GM12878 (cell line): Measurements from ENCODE around the gene OGFOD3. TPM values are rescaled to one million over a fixed set of nuclear protein-coding genes. Genes with fewer than 3 reads are reported as not detected.

Experiments
- ATAC-seq: fragments of 200-7000 bp; cut with Tn5 transposase; 3 replicates; pipeline ENCODE4 v1.9.1; 2020; ENCODE audit warnings: mild to moderate bottlenecking, moderate library complexity
- BruUV-seq: library from RNA; stranded (reverse); fragments of 400-500 nt; replicated peaks from 2 replicates; lab custom pipeline; 2021; lab: Mats Ljungman, UMichigan
- CTCF ChIA-PET: fragments of 300-600 bp; sonication (Branson Sonifier 250); formaldehyde crosslinking; extraction: SDS; loops from one replicate; lab custom pipeline; 2021; ENCODE audit warnings: inconsistent platforms; lab: Yijun Ruan, JAX
- POLR2A ChIA-PET: fragments of 350-600 bp; formaldehyde crosslinking; extraction: SDS; loops from one replicate; lab custom pipeline; 2021; ENCODE audit warnings: inconsistent platforms; lab: Charles Lee
- RAD21 ChIA-PET: fragments of 300-600 bp; sonication (Branson Sonifier 250); formaldehyde crosslinking; loops from one replicate; lab custom pipeline; 2023; ENCODE audit warnings: antibody characterized with exemption; ENCODE audit not compliant: unreplicated experiment; lab: Charles Lee
- SMC1A ChIA-PET: fragments of 300-600 bp; sonication (Branson Sonifier 250); formaldehyde crosslinking; loops from one replicate; lab custom pipeline; 2023; ENCODE audit not compliant: unreplicated experiment, uncharacterized antibody; lab: Charles Lee
- DNase-seq: peaks from one replicate; pipeline ENCODE4 v3.0.0-alpha.2; 2011; ENCODE audit warnings: low read depth, low spot score
- FAIRE-seq: peaks from 3 replicates; lab custom pipeline; 2011; peaks lifted over from hg19 to GRCh38; lab: Jason Lieb, UNC
- H2AFZ ChIP-seq: 2 replicates; pipeline ENCODE4 v1.6.0; 2011; ENCODE audit warnings: low read depth, low read length, control low read depth; ENCODE audit not compliant: control insufficient read depth
- H3K27ac ChIP-seq: 2 replicates; pipeline ENCODE4 v1.5.1; 2011; ENCODE audit warnings: control low read depth; ENCODE audit not compliant: control insufficient read depth, insufficient read depth
- H3K27me3 ChIP-seq, 2 experiments: replicated peaks in 1 of 2; 2 replicates each; pipeline versions ENCODE4 v1.6.0 to v1.6.1; 2011; ENCODE audit warnings: low read length in 1 of 2; ENCODE audit not compliant: control insufficient read depth in 2 of 2, insufficient read depth in 2 of 2
- H3K36me3 ChIP-seq, 2 experiments: 2 replicates each; pipeline ENCODE4 v1.5.1; 2011; ENCODE audit warnings: low read length in 1 of 2; ENCODE audit not compliant: control insufficient read depth in 2 of 2, insufficient read depth in 2 of 2
- H3K4me1 ChIP-seq: 2 replicates; pipeline ENCODE4 v1.6.1; 2011; ENCODE audit warnings: mild to moderate bottlenecking, low read length, moderate library complexity, mixed read lengths; ENCODE audit not compliant: control insufficient read depth, insufficient read depth
- H3K4me2 ChIP-seq: 2 replicates; pipeline ENCODE4 v1.6.0; 2011; ENCODE audit warnings: control low read depth; ENCODE audit not compliant: control insufficient read depth, insufficient read depth
- H3K4me3 ChIP-seq: fragments of 200-600 bp; sonication (generic); 2 replicates; pipeline ENCODE4 v1.5.1; 2016
- H3K79me2 ChIP-seq: 2 replicates; pipeline ENCODE4 v1.6.0; 2011; ENCODE audit warnings: low read length; ENCODE audit not compliant: control insufficient read depth, insufficient read depth
- H3K9ac ChIP-seq: 2 replicates; pipeline ENCODE4 v1.8.0; 2011; ENCODE audit warnings: low read length, control low read depth, mixed read lengths; ENCODE audit not compliant: control insufficient read depth, insufficient read depth
- H3K9me3 ChIP-seq: replicated peaks from 3 replicates; pipeline ENCODE4 v1.5.1; 2011; ENCODE audit warnings: mild to moderate bottlenecking, low read length; ENCODE audit not compliant: control insufficient read depth, insufficient read depth
- H4K20me1 ChIP-seq: 2 replicates; pipeline ENCODE4 v1.6.0; 2011; ENCODE audit not compliant: control insufficient read depth, insufficient read depth
- ATF3 ChIP-seq: IDR thresholded peaks from 2 replicates; pipeline ENCODE4 v1.6.1; 2011; ENCODE audit warnings: low read depth, mild to moderate bottlenecking, low read length, moderate library complexity, borderline replicate concordance; ENCODE audit errors: extremely low read depth
- BACH1 ChIP-seq: fragments of 450-650 bp; IDR thresholded peaks from 2 replicates; pipeline ENCODE4 v1.6.1; 2017; ENCODE audit warnings: mild to moderate bottlenecking, borderline replicate concordance
- BCL3 ChIP-seq: IDR thresholded peaks from 2 replicates; pipeline ENCODE4 v1.6.1; 2011; ENCODE audit warnings: borderline replicate concordance, low read depth, mild to moderate bottlenecking, moderate library complexity, low read length; ENCODE audit not compliant: insufficient read depth, poor library complexity, severe bottlenecking
- BMI1 ChIP-seq: fragments of 450-650 bp; IDR thresholded peaks from 2 replicates; pipeline ENCODE4 v1.6.1; 2016; ENCODE audit warnings: mild to moderate bottlenecking, moderate library complexity, borderline replicate concordance
- CHD2 ChIP-seq: IDR thresholded peaks from 2 replicates; pipeline ENCODE4 v1.6.1; 2011; ENCODE audit warnings: low read depth, low read length, improper control_type of control experiment, borderline replicate concordance
- E4F1 ChIP-seq: fragments of 450-650 bp; IDR thresholded peaks from 2 replicates; pipeline ENCODE4 v1.6.1; 2018; ENCODE audit warnings: borderline replicate concordance, mild to moderate bottlenecking; ENCODE audit not compliant: partially characterized antibody
- GABPA ChIP-seq: IDR thresholded peaks from 2 replicates; pipeline ENCODE4 v1.6.1; 2014; ENCODE audit warnings: antibody characterized with exemption, low read depth, mild to moderate bottlenecking, inconsistent platforms
- JUND ChIP-seq: IDR thresholded peaks from 2 replicates; pipeline ENCODE4 v1.6.1; 2012; ENCODE audit warnings: low read depth, mild to moderate bottlenecking, low read length, improper control_type of control experiment, moderate library complexity
- MEF2B ChIP-seq: fragments of 450-650 bp; IDR thresholded peaks from 2 replicates; pipeline ENCODE4 v1.6.1; 2018; ENCODE audit warnings: mild to moderate bottlenecking, moderate library complexity; ENCODE audit not compliant: partially characterized antibody, poor library complexity, severe bottlenecking
- POLR2A ChIP-seq: IDR thresholded peaks from 2 replicates; pipeline ENCODE4 v1.6.1; 2011; ENCODE audit warnings: low read depth, mild to moderate bottlenecking, low read length
- SIN3A ChIP-seq: IDR thresholded peaks from 2 replicates; pipeline ENCODE4 v1.6.1; 2012; ENCODE audit warnings: low read depth, low read length, improper control_type of control experiment
- SMAD5 ChIP-seq: IDR thresholded peaks from 2 replicates; pipeline ENCODE4 v1.6.1; 2016; ENCODE audit warnings: antibody characterized with exemption, low read depth
- SRF ChIP-seq, 2 experiments: IDR thresholded peaks; 2 replicates each; pipeline ENCODE4 v1.6.1; 2011; ENCODE audit warnings: low read depth in 2 of 2, low read length in 2 of 2, mild to moderate bottlenecking in 1 of 2, moderate library complexity in 1 of 2
- STAT1 ChIP-seq: fragments of 450-650 bp; conservative IDR thresholded peaks from 2 replicates; pipeline ENCODE4 v1.6.1; 2014; ENCODE audit warnings: antibody characterized with exemption, mild to moderate bottlenecking
- TARDBP ChIP-seq: IDR thresholded peaks from 2 replicates; pipeline ENCODE4 v1.6.1; 2016; ENCODE audit warnings: borderline replicate concordance
- TBL1XR1 ChIP-seq: IDR thresholded peaks from 2 replicates; pipeline ENCODE4 v1.6.1; 2012; ENCODE audit warnings: low read depth, low read length, improper control_type of control experiment
- WGBS: methylation state at CpG from one replicate; pipeline ENCODE4 v1.1.6; 2016; ENCODE audit warnings: low lambda C conversion rate; ENCODE audit not compliant: insufficient replicate concordance, insufficient coverage; ENCODE audit errors: missing lambda C conversion rate; 5-methylcytosine and 5-hydroxymethylcytosine counted together
- in situ Hi-C: fragments of 300-500 bp; cut with MboI; formaldehyde crosslinking; loops from 9 replicates; pipeline ENCODE4 v1.14.3; 2018; ENCODE audit warnings: mixed read lengths
- intact Hi-C: fragments of 100-400 bp; cut with micrococcal nuclease; formaldehyde crosslinking; loops from one replicate; pipeline ENCODE4 v1.14.2; 2022; ENCODE audit not compliant: unreplicated experiment
- polyA plus RNA-seq, 11 experiments: library from polyadenylated mRNA; depleted of rRNA in 4 of 11; unstranded in 6 of 11; stranded (reverse) in 5 of 11; fragments of >200 nt; fragmentation: Nextera tagmentation in 4 of 11; fragmentation: Illumina TruSeq in 1 of 11; extraction: Ambion mirVana in 4 of 11; extraction: Trizol in 1 of 11; gene quantifications; 1 replicate in 1 of 11; 2 replicates in 10 of 11; pipeline versions ENCODE4 v1.2.1 to v1.2.3, GENCODE V29; 2011 to 2016; ENCODE audit warnings: inconsistent platforms in 2 of 11, missing spikeins in 2 of 11, low read depth in 1 of 11
- total RNA-seq, 4 experiments: library from RNA; depleted of rRNA in 3 of 4; stranded (reverse); fragments of >200 nt in 3 of 4; fragmentation: Illumina TruSeq in 1 of 4; extraction: Trizol in 1 of 4; gene quantifications; 2 replicates each; pipeline versions ENCODE4 v1.2.1 to v1.2.3, GENCODE V29; 2013 to 2021

Gene OGFOD3
- total and polyA plus RNA-seq, 10 of the 15 experiments (the other 5 are each of a cell fraction or from before 2014, with no cell fraction given) = 0.48 to 28.4 (median 18.3) TPM

- no peak for TF ChIP-seq SMAD5
- no peak for TF ChIP-seq BMI1
- TF ChIP-seq E4F1 = no peak
- TF ChIP-seq SRF (IDR thresholded peaks at IDR 0.05; ENCODE audit: low read depth in 2 of 2, low read length in 2 of 2) = no peak
- TF ChIP-seq BACH1 = no peak
- TF ChIP-seq GABPA = no peak
- TF ChIP-seq ATF3 = no peak
- TF ChIP-seq TBL1XR1 = no peak
Measured at GRCh38 chr17:82375359-82376041, 42.9 kb downstream of the OGFOD3 start (continued).

GRCh38 chr17:82374626-82375331 lies 43.6 kb downstream of the OGFOD3 start:
- in situ Hi-C loops (no loop called here), intact Hi-C loops (no loop called here)
- H3K4me3 ChIP-seq = no peak overlapping the region
- 52% methylated on average over 77 of the region's 79 CpGs for WGBS
- H3K27ac ChIP-seq = no peak overlapping the region
- no peaks in the 10 kb centered on the region for H3K36me3 ChIP-seq
- no peak overlapping the region for H3K4me2 ChIP-seq
- FAIRE-seq = no peak
- no peaks in the 10 kb centered on the region for H3K9me3 ChIP-seq
- ATAC-seq = no peak
- no peak overlapping the region for H2AFZ ChIP-seq
- ChIA-PET CTCF (no interaction called here), SMC1A (no interaction called here), POLR2A (no interaction called here), RAD21 (no interaction called here)
- H3K79me2 ChIP-seq = no peaks in the 10 kb centered on the region
- no TSS peak for BruUV-seq
- DNase-seq = no peak
- H3K4me1 ChIP-seq = peaks cover 12% of the 10 kb centered on the region
- H3K27me3 ChIP-seq = peaks cover 0 to 4% of the 10 kb centered on the region in 2 experiments; a peak in 2 of 4 replicates
- H3K9ac ChIP-seq = no peak overlapping the region
- H4K20me1 ChIP-seq = no peaks in the 10 kb centered on the region
- TF ChIP-seq CHD2 = no peak
- no peak for TF ChIP-seq JUND
- TF ChIP-seq BCL3 = no peak
- TF ChIP-seq ATF3 = no peak
- no peak for TF ChIP-seq STAT1
- no peak for TF ChIP-seq POLR2A
- TF ChIP-seq SIN3A = no peak
- TF ChIP-seq TARDBP = no peak
- no peak for TF ChIP-seq MEF2B
